Measurements from ENCODE around the gene CCDC71. TPM values are rescaled to one million over a fixed set of nuclear protein-coding genes. Genes with fewer than 3 reads are reported as not detected.

The CCDC71 gene
- total RNA-seq, 2 experiments from 2014 or later = 23.4 to 27.9 TPM

DNA sequence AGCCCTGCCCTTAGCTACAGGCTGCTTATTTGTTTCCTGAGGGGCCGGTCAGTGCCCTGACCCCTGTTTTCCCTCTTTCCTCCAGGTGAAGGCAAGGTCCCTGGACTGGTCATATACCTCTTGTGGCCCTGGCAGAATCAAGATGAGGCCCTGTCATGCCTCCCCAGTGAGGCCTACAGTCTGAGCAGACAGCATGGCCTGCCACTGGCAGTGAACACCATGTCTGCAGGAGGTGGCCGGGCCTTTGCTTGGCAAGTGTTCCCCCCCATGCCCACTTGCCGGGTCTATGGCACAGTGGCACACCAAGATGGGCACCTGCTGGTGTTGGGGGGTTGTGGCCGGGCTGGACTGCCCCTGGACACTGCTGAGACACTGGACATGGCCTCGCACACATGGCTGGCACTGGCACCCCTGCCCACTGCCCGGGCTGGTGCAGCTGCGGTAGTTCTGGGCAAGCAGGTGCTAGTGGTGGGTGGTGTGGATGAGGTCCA, 6.5 kb upstream of the CCDC71 start:
- TF ChIP-seq, protein P1, sequence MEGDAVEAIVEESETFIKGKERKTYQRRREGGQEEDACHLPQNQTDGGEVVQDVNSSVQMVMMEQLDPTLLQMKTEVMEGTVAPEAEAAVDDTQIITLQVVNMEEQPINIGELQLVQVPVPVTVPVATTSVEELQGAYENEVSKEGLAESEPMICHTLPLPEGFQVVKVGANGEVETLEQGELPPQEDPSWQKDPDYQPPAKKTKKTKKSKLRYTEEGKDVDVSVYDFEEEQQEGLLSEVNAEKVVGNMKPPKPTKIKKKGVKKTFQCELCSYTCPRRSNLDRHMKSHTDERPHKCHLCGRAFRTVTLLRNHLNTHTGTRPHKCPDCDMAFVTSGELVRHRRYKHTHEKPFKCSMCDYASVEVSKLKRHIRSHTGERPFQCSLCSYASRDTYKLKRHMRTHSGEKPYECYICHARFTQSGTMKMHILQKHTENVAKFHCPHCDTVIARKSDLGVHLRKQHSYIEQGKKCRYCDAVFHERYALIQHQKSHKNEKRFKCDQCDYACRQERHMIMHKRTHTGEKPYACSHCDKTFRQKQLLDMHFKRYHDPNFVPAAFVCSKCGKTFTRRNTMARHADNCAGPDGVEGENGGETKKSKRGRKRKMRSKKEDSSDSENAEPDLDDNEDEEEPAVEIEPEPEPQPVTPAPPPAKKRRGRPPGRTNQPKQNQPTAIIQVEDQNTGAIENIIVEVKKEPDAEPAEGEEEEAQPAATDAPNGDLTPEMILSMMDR (conservative IDR thresholded peaks at IDR 0.05; ENCODE audit: low read length) = no peak
- TF ChIP-seq EZH2phosphoT487 (IDR thresholded peaks at IDR 0.05; ENCODE audit: borderline replicate concordance, low read depth, low read length) = no peak
- intact Hi-C loops (cut with micrococcal nuclease; ENCODE audit: unreplicated experiment) = no loop called here
- Histone ChIP-seq H3K9me3 (ENCODE audit: low read length) (no peaks in the 10 kb centered on the region), H3K36me3 (ENCODE audit: insufficient read depth, low read length) (no peaks in the 10 kb centered on the region), H3K9me2 (ENCODE audit: insufficient read depth, low read length) (no peaks in the 10 kb centered on the region), H3K4me3 (ENCODE audit: low read depth, low read length, poor library complexity, severe bottlenecking) (no peak overlapping the region), H3K27ac (ENCODE audit: low read depth, low read length, poor library complexity, severe bottlenecking) (no peak overlapping the region), H3K4me1 (ENCODE audit: insufficient read depth, low read length, poor library complexity, severe bottlenecking) (peaks cover 6% of the 10 kb centered on the region), H2AFZ (ENCODE audit: low read length) (no peak overlapping the region), H3K79me2 (ENCODE audit: insufficient read depth, low read depth, low read length) (no peaks in the 10 kb centered on the region), H4K20me1 (ENCODE audit: insufficient read depth, low read length) (no peaks in the 10 kb centered on the region), H3K4me2 (ENCODE audit: low read length) (no peak overlapping the region)
- no peak for DNase-seq (ENCODE audit: low spot score)
- ChIA-PET POLR2A (no interaction called here), CTCF (ENCODE audit: unreplicated experiment) (no interaction called here)
- BruUV-seq (replicated peaks) = no TSS peak

DNA sequence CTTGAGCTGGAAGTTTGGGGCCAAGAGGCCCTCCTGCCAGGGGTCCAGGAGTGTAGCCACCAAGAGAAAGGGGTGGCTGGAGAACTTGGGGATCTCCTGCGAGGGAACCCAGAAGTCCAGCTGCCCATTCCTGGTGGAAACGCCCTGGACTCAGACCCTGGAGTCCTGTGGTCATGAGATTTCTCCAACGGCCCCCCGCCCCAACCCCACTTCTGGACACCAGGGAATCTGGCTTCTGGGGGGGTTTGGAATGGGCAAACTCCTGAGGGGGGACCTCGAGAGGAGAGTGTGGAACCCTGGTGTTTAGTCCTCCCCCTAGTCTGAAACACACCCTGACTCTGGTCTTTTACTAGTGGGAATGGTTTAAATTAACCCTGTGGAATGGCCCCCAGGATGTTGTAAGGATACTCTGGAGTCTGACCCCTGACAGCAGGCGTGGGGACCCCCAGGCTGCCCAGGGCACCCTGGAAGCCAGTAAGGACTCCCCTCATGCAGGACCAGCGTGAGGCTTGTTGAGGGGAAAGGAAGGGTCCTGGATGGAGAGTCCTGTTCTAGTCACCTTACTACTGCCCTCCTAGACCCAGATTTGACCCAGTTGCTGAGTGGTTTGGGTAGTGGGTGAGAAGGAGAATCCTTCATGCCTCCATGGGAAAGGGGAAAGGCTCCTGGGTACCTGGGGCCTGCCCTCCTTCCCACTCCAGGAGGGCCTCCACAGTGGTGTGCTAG, 5.8 kb upstream of the CCDC71 start:
- POLR2A ChIA-PET = no interaction called here
- H3K27ac ChIP-seq (ENCODE audit: low read depth, low read length, poor library complexity, severe bottlenecking) = no peak overlapping the region

More for the DNA sequence above, 5.8 kb upstream of the CCDC71 start:
- H3K79me2 ChIP-seq (ENCODE audit: insufficient read depth, low read depth, low read length) = no peaks in the 10 kb centered on the region
- H3K4me2 ChIP-seq (ENCODE audit: low read length) = peak overlapping the region; percentile 79; the same call in 1 of the 2 replicates
- no peaks in the 10 kb centered on the region for H3K36me3 ChIP-seq (ENCODE audit: insufficient read depth, low read length)
- no peaks in the 10 kb centered on the region for H3K9me2 ChIP-seq (ENCODE audit: insufficient read depth, low read length)
- no peaks in the 10 kb centered on the region for H3K9me3 ChIP-seq (ENCODE audit: low read length)
- BruUV-seq (replicated peaks) = no TSS peak
- H4K20me1 ChIP-seq (ENCODE audit: insufficient read depth, low read length) = no peaks in the 10 kb centered on the region
- CTCF ChIA-PET (ENCODE audit: unreplicated experiment) = no interaction called here
- no peak for DNase-seq (ENCODE audit: low spot score)
- TF ChIP-seq EZH2phosphoT487 (IDR thresholded peaks at IDR 0.05; ENCODE audit: borderline replicate concordance, low read depth, low read length) = no peak
- TF ChIP-seq, protein P1 (conservative IDR thresholded peaks at IDR 0.05; ENCODE audit: low read length) = no peak
- no peak overlapping the region; the same call in 1 of the 2 replicates for H2AFZ ChIP-seq (ENCODE audit: low read length)
- peaks cover 6% of the 10 kb centered on the region for H3K4me1 ChIP-seq (ENCODE audit: insufficient read depth, low read length, poor library complexity, severe bottlenecking)
- intact Hi-C loops (cut with micrococcal nuclease; ENCODE audit: unreplicated experiment) = loop anchor here (1.0 kb wide), 1 partner anchor 277 kb away; no protein-coding TSS in a partner anchor
- peak overlapping the region; percentile 60 for H3K4me3 ChIP-seq (ENCODE audit: low read depth, low read length, poor library complexity, severe bottlenecking)

All from OCI-LY7 (cell line).